DND-41 (cell line): ENCODE data around the gene PDE7B.

Experiments used
- ATAC-seq: fragments of 200-7000 bp; cut with Tn5 transposase; 3 replicates; pipeline ENCODE4 v1.9.1; 2021; ENCODE audit warnings: low read depth; ENCODE audit not compliant: insufficient read depth
- DNase-seq: peaks from one replicate; pipeline ENCODE4 v3.0.0-alpha.2; 2020
- H2AFZ ChIP-seq: 2 replicates; pipeline ENCODE4 v1.6.0; 2012; ENCODE audit warnings: low read depth, low read length
- H3K27ac ChIP-seq: 2 replicates; pipeline ENCODE4 v1.5.1; 2012; ENCODE audit warnings: low read length, inconsistent platforms
- H3K27me3 ChIP-seq: fragments of 200-600 bp; sonication (generic); 2 replicates; pipeline ENCODE4 v1.6.0; 2012; ENCODE audit warnings: low read length, mild to moderate bottlenecking, inconsistent platforms; ENCODE audit not compliant: insufficient read depth, poor library complexity
- H3K36me3 ChIP-seq: 2 replicates; pipeline ENCODE4 v1.5.1; 2012; ENCODE audit warnings: low read length, inconsistent platforms; ENCODE audit not compliant: insufficient read depth
- H3K4me1 ChIP-seq: 2 replicates; pipeline ENCODE4 v1.5.1; 2012; ENCODE audit warnings: mild to moderate bottlenecking, low read length; ENCODE audit not compliant: insufficient read depth
- H3K4me2 ChIP-seq: 2 replicates; pipeline ENCODE4 v1.6.0; 2012; ENCODE audit warnings: mild to moderate bottlenecking, moderate library complexity, low read length, inconsistent platforms; ENCODE audit not compliant: insufficient read depth
- H3K4me3 ChIP-seq, 2 experiments: fragments of 200-600 bp in 1 of 2; shearing (Covaris generic) in 1 of 2; 2 replicates each; pipeline ENCODE4 v1.5.1; 2012 to 2016; ENCODE audit warnings: inconsistent platforms in 2 of 2, low read length in 2 of 2, mild to moderate bottlenecking in 2 of 2, low read depth in 1 of 2, moderate library complexity in 1 of 2
- H3K79me2 ChIP-seq: 2 replicates; pipeline ENCODE4 v1.6.0; 2012; ENCODE audit warnings: low read length, inconsistent platforms; ENCODE audit not compliant: insufficient read depth
- H3K9ac ChIP-seq: 2 replicates; pipeline ENCODE4 v1.6.0; 2012; ENCODE audit warnings: low read depth, mild to moderate bottlenecking, inconsistent platforms, low read length, moderate library complexity
- H3K9me3 ChIP-seq: 2 replicates; pipeline ENCODE4 v1.5.1; 2012; ENCODE audit warnings: low read length, moderate library complexity, mild to moderate bottlenecking, inconsistent platforms; ENCODE audit not compliant: insufficient read depth, severe bottlenecking
- H4K20me1 ChIP-seq: 2 replicates; pipeline ENCODE4 v1.6.0; 2012; ENCODE audit warnings: low read length; ENCODE audit not compliant: insufficient read depth
- EZH2 ChIP-seq: IDR thresholded peaks from 3 replicates; pipeline ENCODE4 v1.6.1; 2012; ENCODE audit warnings: borderline replicate concordance, low read depth, mild to moderate bottlenecking, moderate library complexity, low read length, inconsistent platforms; ENCODE audit not compliant: severe bottlenecking
- TF ChIP-seq, protein P1 (sequence below): IDR thresholded peaks from 2 replicates; pipeline ENCODE4 v1.5.1; 2012; ENCODE audit warnings: borderline replicate concordance, low read length, moderate library complexity, mild to moderate bottlenecking; ENCODE audit not compliant: poor library complexity, severe bottlenecking; ENCODE audit errors: extremely low read depth

The PDE7B gene

DNA sequence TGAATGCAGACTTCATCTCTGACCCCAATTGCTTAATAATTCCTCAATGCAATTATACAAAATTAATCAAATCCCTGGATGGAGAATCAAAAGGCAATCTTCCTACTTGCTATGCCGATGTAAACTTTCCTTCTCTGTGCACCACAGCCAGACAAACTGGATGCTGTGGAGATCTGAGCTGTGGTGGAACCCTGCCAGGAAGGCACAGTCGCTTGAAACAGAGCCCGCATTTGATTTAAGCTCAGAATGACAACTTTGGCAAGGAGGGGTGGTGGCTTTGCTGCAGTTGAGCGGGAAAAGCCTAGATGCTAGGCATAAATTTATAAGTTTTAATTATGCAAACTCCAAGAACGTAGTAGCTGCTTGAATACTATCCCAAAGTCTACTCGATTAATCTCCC, 207.8 kb downstream of the PDE7B start:
- ATAC-seq = no peak
- Histone ChIP-seq H3K79me2 (no peaks in the 10 kb centered on the region), H3K36me3 (no peaks in the 10 kb centered on the region), H3K27ac (no peak overlapping the region), H3K4me2 (no peak overlapping the region), H3K4me3 (no peak overlapping the region), H4K20me1 (no peaks in the 10 kb centered on the region), H3K9ac (no peak overlapping the region), H3K4me1 (no peaks in the 10 kb centered on the region), H2AFZ (no peak overlapping the region), H3K9me3 (no peaks in the 10 kb centered on the region), H3K27me3 (no peaks in the 10 kb centered on the region)
- no peak for DNase-seq
- no peak for TF ChIP-seq EZH2
- TF ChIP-seq, protein P1, sequence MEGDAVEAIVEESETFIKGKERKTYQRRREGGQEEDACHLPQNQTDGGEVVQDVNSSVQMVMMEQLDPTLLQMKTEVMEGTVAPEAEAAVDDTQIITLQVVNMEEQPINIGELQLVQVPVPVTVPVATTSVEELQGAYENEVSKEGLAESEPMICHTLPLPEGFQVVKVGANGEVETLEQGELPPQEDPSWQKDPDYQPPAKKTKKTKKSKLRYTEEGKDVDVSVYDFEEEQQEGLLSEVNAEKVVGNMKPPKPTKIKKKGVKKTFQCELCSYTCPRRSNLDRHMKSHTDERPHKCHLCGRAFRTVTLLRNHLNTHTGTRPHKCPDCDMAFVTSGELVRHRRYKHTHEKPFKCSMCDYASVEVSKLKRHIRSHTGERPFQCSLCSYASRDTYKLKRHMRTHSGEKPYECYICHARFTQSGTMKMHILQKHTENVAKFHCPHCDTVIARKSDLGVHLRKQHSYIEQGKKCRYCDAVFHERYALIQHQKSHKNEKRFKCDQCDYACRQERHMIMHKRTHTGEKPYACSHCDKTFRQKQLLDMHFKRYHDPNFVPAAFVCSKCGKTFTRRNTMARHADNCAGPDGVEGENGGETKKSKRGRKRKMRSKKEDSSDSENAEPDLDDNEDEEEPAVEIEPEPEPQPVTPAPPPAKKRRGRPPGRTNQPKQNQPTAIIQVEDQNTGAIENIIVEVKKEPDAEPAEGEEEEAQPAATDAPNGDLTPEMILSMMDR = no peak

DNA sequence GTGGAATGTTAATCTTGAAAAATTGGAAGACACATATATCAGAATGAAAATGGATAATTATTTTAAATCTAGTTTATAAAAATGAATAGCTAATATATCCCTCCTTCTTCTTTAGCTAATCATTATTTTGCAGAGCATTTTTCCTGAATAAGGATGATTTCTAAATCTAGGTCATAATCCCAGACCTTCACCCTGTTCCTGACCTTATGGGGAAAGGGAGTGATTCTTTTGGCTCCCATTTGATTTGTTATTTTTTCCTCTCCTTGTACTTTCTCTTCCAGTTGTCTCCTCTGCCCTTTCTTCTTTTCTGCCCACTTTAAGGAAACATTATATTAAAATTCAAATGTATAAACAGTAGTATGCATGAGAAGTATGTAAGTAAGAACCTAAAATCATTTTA, 208.6 kb downstream of the PDE7B start:
- no peaks in the 10 kb centered on the region for H3K9me3 ChIP-seq
- no peak overlapping the region for H3K4me3 ChIP-seq
- no peaks in the 10 kb centered on the region for H3K79me2 ChIP-seq
- DNase-seq (no peak), ATAC-seq (no peak)
- H3K4me1 ChIP-seq = no peaks in the 10 kb centered on the region
- no peak overlapping the region for H3K27ac ChIP-seq
- no peak overlapping the region for H3K4me2 ChIP-seq
- H3K9ac ChIP-seq = no peak overlapping the region
- no peaks in the 10 kb centered on the region for H4K20me1 ChIP-seq
- TF ChIP-seq EZH2 = no peak
- TF ChIP-seq, protein P1 = no peak
- no peaks in the 10 kb centered on the region for H3K36me3 ChIP-seq
- H3K27me3 ChIP-seq = no peaks in the 10 kb centered on the region
- no peak overlapping the region for H2AFZ ChIP-seq

DNA sequence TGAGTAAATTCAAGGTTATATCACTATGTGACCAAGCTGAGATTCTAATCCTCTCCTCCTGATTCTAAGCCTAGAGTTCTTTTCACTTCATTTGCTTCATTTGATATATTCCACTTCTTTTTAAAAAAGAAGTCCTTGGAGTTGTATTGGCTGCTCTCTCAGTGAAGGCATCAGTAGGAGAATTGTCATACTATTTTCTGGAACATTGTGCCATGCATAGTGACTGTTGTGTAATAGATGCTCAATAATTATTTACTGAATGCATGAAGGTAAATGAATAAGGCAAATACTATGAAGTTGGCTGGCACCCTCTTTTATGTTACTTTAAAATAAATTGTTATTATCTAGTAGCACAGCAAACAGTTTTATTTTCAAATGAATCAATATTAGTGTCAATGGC, 209.3 kb downstream of the PDE7B start:
- Histone ChIP-seq H3K4me2 (no peak overlapping the region), H4K20me1 (no peaks in the 10 kb centered on the region), H3K9me3 (no peaks in the 10 kb centered on the region), H3K9ac (no peak overlapping the region), H3K27ac (no peak overlapping the region), H3K27me3 (no peaks in the 10 kb centered on the region), H3K4me1 (no peaks in the 10 kb centered on the region), H3K4me3 (no peak overlapping the region), H2AFZ (no peak overlapping the region), H3K36me3 (no peaks in the 10 kb centered on the region), H3K79me2 (no peaks in the 10 kb centered on the region)
- TF ChIP-seq EZH2 = no peak
- TF ChIP-seq, protein P1 = no peak
- no peak for DNase-seq
- ATAC-seq = no peak

DNA sequence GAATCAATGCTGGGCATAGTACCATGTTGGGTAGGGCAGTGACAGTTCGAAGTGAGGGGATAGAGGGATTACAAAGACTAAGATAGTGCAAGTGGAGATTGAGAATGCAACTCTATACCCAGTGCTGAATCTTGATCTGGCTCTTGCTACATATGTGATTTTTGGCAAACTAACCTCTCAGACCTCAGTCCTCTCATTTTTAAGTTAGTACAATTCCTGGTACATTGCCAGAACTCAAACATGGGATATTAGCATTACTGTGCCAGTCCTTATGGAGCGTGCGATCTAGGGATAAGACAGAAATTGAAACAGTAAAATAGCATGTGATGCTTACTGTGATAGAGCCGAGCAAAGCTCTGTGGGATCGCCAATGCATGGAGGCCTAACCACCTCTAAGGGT, 210.2 kb downstream of the PDE7B start:
- ATAC-seq = no peak
- no peaks in the 10 kb centered on the region for H3K79me2 ChIP-seq
- no peak for TF ChIP-seq EZH2
- TF ChIP-seq, protein P1 = no peak
- no peaks in the 10 kb centered on the region for H3K4me1 ChIP-seq
- no peaks in the 10 kb centered on the region for H3K9me3 ChIP-seq
- H3K4me3 ChIP-seq = no peak overlapping the region
- H3K27me3 ChIP-seq = peaks cover 3% of the 10 kb centered on the region
- no peak for DNase-seq
- H3K9ac ChIP-seq = no peak overlapping the region
- no peak overlapping the region for H3K27ac ChIP-seq
- no peak overlapping the region for H2AFZ ChIP-seq
- H4K20me1 ChIP-seq = no peaks in the 10 kb centered on the region
- no peak overlapping the region for H3K4me2 ChIP-seq
- H3K36me3 ChIP-seq = no peaks in the 10 kb centered on the region
